22Rv1 (cell line): ENCODE measurements around the gene PCDH20.

ENCODE experiments used
- ZFX ChIP-seq: fragments of 450-650 bp; IDR thresholded peaks from 2 replicates; pipeline ENCODE4 v1.6.1; 2017; ENCODE audit warnings: antibody characterized with exemption, borderline replicate concordance
- TF ChIP-seq, protein P1 (sequence below): fragments of 450-650 bp; IDR thresholded peaks from 2 replicates; pipeline ENCODE4 v1.5.1; 2017; ENCODE audit warnings: mild to moderate bottlenecking

- TF ChIP-seq, protein P1, sequence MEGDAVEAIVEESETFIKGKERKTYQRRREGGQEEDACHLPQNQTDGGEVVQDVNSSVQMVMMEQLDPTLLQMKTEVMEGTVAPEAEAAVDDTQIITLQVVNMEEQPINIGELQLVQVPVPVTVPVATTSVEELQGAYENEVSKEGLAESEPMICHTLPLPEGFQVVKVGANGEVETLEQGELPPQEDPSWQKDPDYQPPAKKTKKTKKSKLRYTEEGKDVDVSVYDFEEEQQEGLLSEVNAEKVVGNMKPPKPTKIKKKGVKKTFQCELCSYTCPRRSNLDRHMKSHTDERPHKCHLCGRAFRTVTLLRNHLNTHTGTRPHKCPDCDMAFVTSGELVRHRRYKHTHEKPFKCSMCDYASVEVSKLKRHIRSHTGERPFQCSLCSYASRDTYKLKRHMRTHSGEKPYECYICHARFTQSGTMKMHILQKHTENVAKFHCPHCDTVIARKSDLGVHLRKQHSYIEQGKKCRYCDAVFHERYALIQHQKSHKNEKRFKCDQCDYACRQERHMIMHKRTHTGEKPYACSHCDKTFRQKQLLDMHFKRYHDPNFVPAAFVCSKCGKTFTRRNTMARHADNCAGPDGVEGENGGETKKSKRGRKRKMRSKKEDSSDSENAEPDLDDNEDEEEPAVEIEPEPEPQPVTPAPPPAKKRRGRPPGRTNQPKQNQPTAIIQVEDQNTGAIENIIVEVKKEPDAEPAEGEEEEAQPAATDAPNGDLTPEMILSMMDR = no peak
- no peak for TF ChIP-seq ZFX
Measured at GRCh38 chr13:61383111-61383510, 32.5 kb downstream of the PCDH20 start.
